HEK293 (cell line): ENCODE results near the gene TRAPPC2L.
A peak's percentile ranks its signal among the peaks of the same experiment; 100 is the strongest.

Experiments used
- CTCF ChIA-PET: fragments of 350-600 bp; formaldehyde crosslinking; extraction: SDS; loops from one replicate; lab custom pipeline; 2021; ENCODE audit warnings: antibody characterized with exemption; lab: Yijun Ruan, JAX
- POLR2A ChIA-PET: fragments of 300-600 bp; formaldehyde crosslinking; extraction: SDS; loops from one replicate; lab custom pipeline; 2020; ENCODE audit warnings: antibody characterized with exemption, inconsistent platforms; lab: Yijun Ruan, JAX
- H3K27ac ChIP-seq: fragments of 200-500 bp; sonication (Bioruptor generic); 2 replicates; pipeline ENCODE4 v1.5.1; 2014; ENCODE audit warnings: low read depth, low read length, control low read depth, inconsistent platforms; ENCODE audit errors: extremely low read depth
- H3K36me3 ChIP-seq, 2 experiments: fragments of 200-500 bp in 1 of 2; sonication (Bioruptor generic) in 1 of 2; 1 replicate in 1 of 2; 2 replicates in 1 of 2; pipeline ENCODE4 v1.5.1; 2014 to 2017; ENCODE audit warnings: inconsistent platforms in 2 of 2, low read length in 2 of 2; ENCODE audit not compliant: control insufficient read depth in 2 of 2, insufficient read depth in 1 of 2
- H3K4me1 ChIP-seq: fragments of 200-500 bp; sonication (Bioruptor generic); 2 replicates; pipeline ENCODE4 v1.5.1; 2014; ENCODE audit warnings: mild to moderate bottlenecking, low read length, inconsistent platforms; ENCODE audit not compliant: control insufficient read depth, insufficient read depth
- H3K4me3 ChIP-seq: 2 replicates; pipeline ENCODE4 v1.5.1; 2011; ENCODE audit warnings: low read depth, mild to moderate bottlenecking, control low read depth, low read length, moderate library complexity
- H3K9me3 ChIP-seq: fragments of 200-500 bp; sonication (Bioruptor generic); 2 replicates; pipeline ENCODE4 v1.5.1; 2014; ENCODE audit warnings: low read depth, low read length, inconsistent platforms; ENCODE audit not compliant: control insufficient read depth, insufficient read depth
- BCL11A ChIP-seq: fragments of 450-650 bp; formaldehyde crosslinking; IDR thresholded peaks from 2 replicates; pipeline ENCODE4 v1.5.1; 2016; ENCODE audit warnings: low read depth, missing biosample characterization, missing genetic modification characterization
- EGR2 ChIP-seq: fragments of 450-650 bp; formaldehyde crosslinking; IDR thresholded peaks from 2 replicates; pipeline ENCODE4 v1.5.1; 2016; ENCODE audit warnings: low read depth, missing biosample characterization, missing genetic modification characterization
- KLF1 ChIP-seq: fragments of 450-650 bp; formaldehyde crosslinking; IDR thresholded peaks from 2 replicates; pipeline ENCODE4 v1.5.1; 2016; ENCODE audit warnings: missing biosample characterization, missing genetic modification characterization
- KLF7 ChIP-seq: fragments of 450-650 bp; formaldehyde crosslinking; IDR thresholded peaks from 2 replicates; pipeline ENCODE4 v1.5.1; 2016; ENCODE audit warnings: missing biosample characterization, missing genetic modification characterization, borderline replicate concordance
- KLF8 ChIP-seq: fragments of 450-650 bp; formaldehyde crosslinking; IDR thresholded peaks from 2 replicates; pipeline ENCODE4 v1.5.1; 2016; ENCODE audit warnings: missing biosample characterization, missing genetic modification characterization
- MEIS1 ChIP-seq: sonication (generic); formaldehyde crosslinking; IDR thresholded peaks from 2 replicates; pipeline ENCODE4 v1.8.1; 2022; ENCODE audit warnings: missing genetic modification reagents, mild to moderate bottlenecking, borderline replicate concordance
- YY1 ChIP-seq: fragments of 450-650 bp; formaldehyde crosslinking; IDR thresholded peaks from 2 replicates; pipeline ENCODE4 v1.5.1; 2018; ENCODE audit warnings: missing biosample characterization, missing genetic modification characterization
- ZBTB48 ChIP-seq: fragments of 450-650 bp; formaldehyde crosslinking; IDR thresholded peaks from 2 replicates; pipeline ENCODE4 v1.5.1; 2016; ENCODE audit warnings: missing biosample characterization, missing genetic modification characterization
- ZNF175 ChIP-seq: fragments of 450-650 bp; formaldehyde crosslinking; IDR thresholded peaks from 2 replicates; pipeline ENCODE4 v1.5.1; 2016; ENCODE audit warnings: missing biosample characterization, missing genetic modification characterization
- ZNF239 ChIP-seq: fragments of 450-650 bp; formaldehyde crosslinking; IDR thresholded peaks from 2 replicates; pipeline ENCODE4 v1.5.1; 2016; ENCODE audit warnings: missing biosample characterization, missing genetic modification characterization
- ZNF26 ChIP-seq: fragments of 450-650 bp; formaldehyde crosslinking; IDR thresholded peaks from 2 replicates; pipeline ENCODE4 v1.5.1; 2016; ENCODE audit warnings: missing biosample characterization, missing genetic modification characterization
- ZNF398 ChIP-seq: fragments of 450-650 bp; formaldehyde crosslinking; IDR thresholded peaks from 2 replicates; pipeline ENCODE4 v1.5.1; 2017; ENCODE audit warnings: missing biosample characterization, missing genetic modification characterization
- ZNF600 ChIP-seq: fragments of 450-650 bp; formaldehyde crosslinking; IDR thresholded peaks from 2 replicates; pipeline ENCODE4 v1.5.1; 2016; ENCODE audit warnings: missing biosample characterization, missing genetic modification characterization
- ZNF677 ChIP-seq: fragments of 450-650 bp; IDR thresholded peaks from 2 replicates; pipeline ENCODE4 v1.5.0; 2018; ENCODE audit warnings: missing biosample characterization, mild to moderate bottlenecking, missing genetic modification characterization, moderate library complexity
- ZNF768 ChIP-seq: fragments of 450-650 bp; formaldehyde crosslinking; IDR thresholded peaks from 2 replicates; pipeline ENCODE4 v1.5.1; 2018; ENCODE audit warnings: missing biosample characterization, mild to moderate bottlenecking, missing genetic modification characterization
- TF ChIP-seq, protein P1 (sequence below): fragments of 450-650 bp; formaldehyde crosslinking; IDR thresholded peaks from 2 replicates; pipeline ENCODE4 v1.5.1; 2017; ENCODE audit warnings: missing biosample characterization, missing genetic modification characterization
- TF ChIP-seq, protein P2 (sequence below): fragments of 450-650 bp; formaldehyde crosslinking; IDR thresholded peaks from 2 replicates; pipeline ENCODE4 v1.5.1; 2016; ENCODE audit warnings: missing biosample characterization, missing genetic modification characterization, borderline replicate concordance
- TF ChIP-seq, protein P3 (sequence below): fragments of 450-650 bp; formaldehyde crosslinking; IDR thresholded peaks from 2 replicates; pipeline ENCODE4 v1.5.1; 2016; ENCODE audit warnings: missing biosample characterization, missing genetic modification characterization, borderline replicate concordance

Gene TRAPPC2L

GRCh38 chr16:88807142-88807625, 49.7 kb upstream of the TRAPPC2L start:
- Histone ChIP-seq H3K9me3 (no peaks in the 10 kb centered on the region), H3K4me3 (no peak overlapping the region), H3K4me1 (peaks cover 3% of the 10 kb centered on the region; the same call in 1 of the 2 replicates), H3K36me3 (peaks cover 0 to 70% of the 10 kb centered on the region in 2 experiments; a peak in 1 of 3 replicates), H3K27ac (peak overlapping the region; percentile 28; the same call in 1 of the 2 replicates)
- ChIA-PET POLR2A (interaction anchor here (0.6 to 1.5 kb wide), 5 partner anchors 36 to 330 kb away, joined by 3 to 5 read pairs (median 3); no protein-coding TSS in a partner anchor), CTCF (interaction anchor here (1.1 to 1.5 kb wide), 2 partner anchors 23 to 70 kb away, joined by 3 read pairs; no protein-coding TSS in a partner anchor)
- TF ChIP-seq ZNF239 (tag by site-specific recombination) (no peak), KLF1 (tag by site-specific recombination) (peak; percentile 38; the same call in 1 of the 2 replicates), BCL11A (tag by site-specific recombination) (peak; percentile 4; the same call in 1 of the 2 replicates), ZNF26 (tag by site-specific recombination) (no peak), ZNF677 (no peak), ZNF600 (tag by site-specific recombination) (peak; percentile 67), EGR2 (tag by site-specific recombination) (no peak), KLF8 (peak; percentile 50)

- Histone ChIP-seq H3K36me3 (peaks cover 0 to 70% of the 10 kb centered on the region in 2 experiments; a peak in 1 of 3 replicates), H3K4me3 (no peak overlapping the region), H3K9me3 (no peaks in the 10 kb centered on the region), H3K27ac (peak overlapping the region; percentile 40; the same call in 1 of the 2 replicates), H3K4me1 (peaks cover 5% of the 10 kb centered on the region)
- POLR2A ChIA-PET = interaction anchor here (0.7 to 4.5 kb wide), 9 partner anchors 8 to 127 kb away, joined by 3 to 33 read pairs (median 4); no protein-coding TSS in a partner anchor
- CTCF ChIA-PET = interaction anchor here (1.5 to 3.3 kb wide), 2 partner anchors 71 kb away, joined by 3 to 25 read pairs; no protein-coding TSS in a partner anchor
- no peak for TF ChIP-seq YY1 (tag by site-specific recombination)
- peak; percentile 29; the same call in 1 of the 2 replicates for TF ChIP-seq ZNF768 (tag by site-specific recombination)
- no peak for TF ChIP-seq ZNF175 (tag by site-specific recombination)
- no peak for TF ChIP-seq ZBTB48 (tag by site-specific recombination)
- no peak for TF ChIP-seq ZNF398
- no peak for TF ChIP-seq ZNF26 (tag by site-specific recombination)
- no peak for TF ChIP-seq MEIS1
- no peak for TF ChIP-seq KLF7
- peak; percentile 15; the same call in 1 of the 2 replicates for TF ChIP-seq BCL11A (tag by site-specific recombination)
- TF ChIP-seq, protein P1, sequence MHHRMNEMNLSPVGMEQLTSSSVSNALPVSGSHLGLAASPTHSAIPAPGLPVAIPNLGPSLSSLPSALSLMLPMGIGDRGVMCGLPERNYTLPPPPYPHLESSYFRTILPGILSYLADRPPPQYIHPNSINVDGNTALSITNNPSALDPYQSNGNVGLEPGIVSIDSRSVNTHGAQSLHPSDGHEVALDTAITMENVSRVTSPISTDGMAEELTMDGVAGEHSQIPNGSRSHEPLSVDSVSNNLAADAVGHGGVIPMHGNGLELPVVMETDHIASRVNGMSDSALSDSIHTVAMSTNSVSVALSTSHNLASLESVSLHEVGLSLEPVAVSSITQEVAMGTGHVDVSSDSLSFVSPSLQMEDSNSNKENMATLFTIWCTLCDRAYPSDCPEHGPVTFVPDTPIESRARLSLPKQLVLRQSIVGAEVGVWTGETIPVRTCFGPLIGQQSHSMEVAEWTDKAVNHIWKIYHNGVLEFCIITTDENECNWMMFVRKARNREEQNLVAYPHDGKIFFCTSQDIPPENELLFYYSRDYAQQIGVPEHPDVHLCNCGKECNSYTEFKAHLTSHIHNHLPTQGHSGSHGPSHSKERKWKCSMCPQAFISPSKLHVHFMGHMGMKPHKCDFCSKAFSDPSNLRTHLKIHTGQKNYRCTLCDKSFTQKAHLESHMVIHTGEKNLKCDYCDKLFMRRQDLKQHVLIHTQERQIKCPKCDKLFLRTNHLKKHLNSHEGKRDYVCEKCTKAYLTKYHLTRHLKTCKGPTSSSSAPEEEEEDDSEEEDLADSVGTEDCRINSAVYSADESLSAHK (tag by site-specific recombination) = no peak
- TF ChIP-seq, protein P2, sequence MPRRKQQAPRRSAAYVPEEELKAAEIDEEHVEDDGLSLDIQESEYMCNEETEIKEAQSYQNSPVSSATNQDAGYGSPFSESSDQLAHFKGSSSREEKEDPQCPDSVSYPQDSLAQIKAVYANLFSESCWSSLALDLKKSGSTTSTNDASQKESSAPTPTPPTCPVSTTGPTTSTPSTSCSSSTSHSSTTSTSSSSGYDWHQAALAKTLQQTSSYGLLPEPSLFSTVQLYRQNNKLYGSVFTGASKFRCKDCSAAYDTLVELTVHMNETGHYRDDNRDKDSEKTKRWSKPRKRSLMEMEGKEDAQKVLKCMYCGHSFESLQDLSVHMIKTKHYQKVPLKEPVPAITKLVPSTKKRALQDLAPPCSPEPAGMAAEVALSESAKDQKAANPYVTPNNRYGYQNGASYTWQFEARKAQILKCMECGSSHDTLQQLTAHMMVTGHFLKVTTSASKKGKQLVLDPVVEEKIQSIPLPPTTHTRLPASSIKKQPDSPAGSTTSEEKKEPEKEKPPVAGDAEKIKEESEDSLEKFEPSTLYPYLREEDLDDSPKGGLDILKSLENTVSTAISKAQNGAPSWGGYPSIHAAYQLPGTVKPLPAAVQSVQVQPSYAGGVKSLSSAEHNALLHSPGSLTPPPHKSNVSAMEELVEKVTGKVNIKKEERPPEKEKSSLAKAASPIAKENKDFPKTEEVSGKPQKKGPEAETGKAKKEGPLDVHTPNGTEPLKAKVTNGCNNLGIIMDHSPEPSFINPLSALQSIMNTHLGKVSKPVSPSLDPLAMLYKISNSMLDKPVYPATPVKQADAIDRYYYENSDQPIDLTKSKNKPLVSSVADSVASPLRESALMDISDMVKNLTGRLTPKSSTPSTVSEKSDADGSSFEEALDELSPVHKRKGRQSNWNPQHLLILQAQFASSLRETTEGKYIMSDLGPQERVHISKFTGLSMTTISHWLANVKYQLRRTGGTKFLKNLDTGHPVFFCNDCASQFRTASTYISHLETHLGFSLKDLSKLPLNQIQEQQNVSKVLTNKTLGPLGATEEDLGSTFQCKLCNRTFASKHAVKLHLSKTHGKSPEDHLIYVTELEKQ (tag by site-specific recombination) = no peak
- TF ChIP-seq, protein P3, sequence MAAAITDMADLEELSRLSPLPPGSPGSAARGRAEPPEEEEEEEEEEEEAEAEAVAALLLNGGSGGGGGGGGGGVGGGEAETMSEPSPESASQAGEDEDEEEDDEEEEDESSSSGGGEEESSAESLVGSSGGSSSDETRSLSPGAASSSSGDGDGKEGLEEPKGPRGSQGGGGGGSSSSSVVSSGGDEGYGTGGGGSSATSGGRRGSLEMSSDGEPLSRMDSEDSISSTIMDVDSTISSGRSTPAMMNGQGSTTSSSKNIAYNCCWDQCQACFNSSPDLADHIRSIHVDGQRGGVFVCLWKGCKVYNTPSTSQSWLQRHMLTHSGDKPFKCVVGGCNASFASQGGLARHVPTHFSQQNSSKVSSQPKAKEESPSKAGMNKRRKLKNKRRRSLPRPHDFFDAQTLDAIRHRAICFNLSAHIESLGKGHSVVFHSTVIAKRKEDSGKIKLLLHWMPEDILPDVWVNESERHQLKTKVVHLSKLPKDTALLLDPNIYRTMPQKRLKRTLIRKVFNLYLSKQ = no peak
Measured at GRCh38 chr16:88807626-88808453, 49.1 kb upstream of the TRAPPC2L start.
